HG03280 (cell line): ENCODE measurements around the gene FGF22.

ENCODE experiments used
- ATAC-seq: cut with Tn5 transposase; IDR thresholded peaks from one replicate; pipeline ENCODE4 v1.9.1; 2021; ENCODE audit warnings: mild to moderate bottlenecking, moderate library complexity; ENCODE audit not compliant: unreplicated experiment

FGF22 gene

GRCh38 chr19:677601-678436 is 38.1 kb downstream of the FGF22 start:
- no peak for ATAC-seq

- no peak for ATAC-seq
These were observed 39.2 kb downstream of the FGF22 start for GRCh38 chr19:678791-679388.

GRCh38 chr19:679418-680286 is 40.0 kb downstream of the FGF22 start:
- peak; percentile 10 for ATAC-seq

- ATAC-seq = peak; percentile 72
These were observed 40.8 kb downstream of the FGF22 start for GRCh38 chr19:680287-681028.

GRCh38 chr19:681029-682019 is 41.6 kb downstream of the FGF22 start:
- no peak for ATAC-seq

- ATAC-seq = no peak
These were observed 43.1 kb downstream of the FGF22 start for GRCh38 chr19:682678-683320.

GRCh38 chr19:685454-685931 is 45.8 kb downstream of the FGF22 start:
- no peak for ATAC-seq

GRCh38 chr19:686589-687297 is 47.1 kb downstream of the FGF22 start:
- no peak for ATAC-seq

GRCh38 chr19:687569-688166 is 48.0 kb downstream of the FGF22 start:
- ATAC-seq = no peak

- ATAC-seq = no peak
These were observed 48.5 kb downstream of the FGF22 start for GRCh38 chr19:688214-688613.

GRCh38 chr19:688992-689391 is 49.3 kb downstream of the FGF22 start:
- no peak for ATAC-seq

GRCh38 chr19:690203-690602 is 50.5 kb downstream of the FGF22 start:
- no peak for ATAC-seq
